Measurements from ENCODE around the gene MINDY4. TPM values are rescaled to one million over a fixed set of nuclear protein-coding genes. Genes with fewer than 3 reads are reported as not detected.

The MINDY4 gene
- total RNA-seq, 1 donor from 2014 or later: 4.7 TPM

DNA sequence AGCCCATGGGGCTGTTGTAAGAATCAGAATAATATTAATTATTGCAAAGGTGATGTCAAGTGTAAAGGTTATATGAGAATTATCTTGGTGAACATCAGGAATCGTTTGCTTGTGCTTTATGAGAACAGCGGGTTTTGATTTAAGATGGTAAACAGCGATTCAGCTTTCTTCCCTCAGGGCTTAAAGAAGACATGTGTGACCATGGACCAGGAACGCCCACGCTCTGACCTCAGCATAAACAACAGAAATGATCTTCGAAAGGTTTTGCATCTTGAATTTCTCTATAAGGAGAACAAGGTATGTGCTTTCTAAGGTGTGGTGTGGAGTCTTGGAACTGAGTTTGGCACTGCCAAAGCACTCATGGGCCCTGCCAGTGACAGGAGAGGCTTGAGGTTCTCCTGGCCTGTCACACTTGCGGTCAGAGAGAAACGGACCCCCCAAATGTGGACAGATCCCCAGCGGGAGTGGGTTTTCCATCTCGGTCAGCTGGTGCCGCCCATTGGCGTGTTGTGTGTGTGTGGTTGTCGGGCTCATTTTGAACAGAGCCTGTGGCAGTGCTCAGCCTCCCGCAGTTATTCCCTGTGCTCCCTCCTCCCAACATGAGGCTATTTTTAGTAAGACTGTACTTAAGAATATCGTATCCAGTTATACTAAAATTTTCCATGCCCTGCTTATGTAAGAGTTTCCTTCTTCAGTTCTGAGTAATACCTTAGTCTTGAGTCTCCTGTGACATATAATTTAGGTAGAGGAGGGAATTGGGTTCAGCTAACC lies 7.2 kb downstream of the MINDY4 start:
- H3K27me3 Mint-ChIP-seq (ENCODE audit: unreplicated experiment): no peaks in the 10 kb centered on the region
- H3K4me3 Mint-ChIP-seq (ENCODE audit: unreplicated experiment): no peak overlapping the region
- DNase-seq (ENCODE audit: low spot score): no peak
- H3K27ac Mint-ChIP-seq (ENCODE audit: unreplicated experiment): no peak overlapping the region
- H3K9me3 Mint-ChIP-seq (ENCODE audit: unreplicated experiment): no peaks in the 10 kb centered on the region
- TF ChIP-seq, protein P1, sequence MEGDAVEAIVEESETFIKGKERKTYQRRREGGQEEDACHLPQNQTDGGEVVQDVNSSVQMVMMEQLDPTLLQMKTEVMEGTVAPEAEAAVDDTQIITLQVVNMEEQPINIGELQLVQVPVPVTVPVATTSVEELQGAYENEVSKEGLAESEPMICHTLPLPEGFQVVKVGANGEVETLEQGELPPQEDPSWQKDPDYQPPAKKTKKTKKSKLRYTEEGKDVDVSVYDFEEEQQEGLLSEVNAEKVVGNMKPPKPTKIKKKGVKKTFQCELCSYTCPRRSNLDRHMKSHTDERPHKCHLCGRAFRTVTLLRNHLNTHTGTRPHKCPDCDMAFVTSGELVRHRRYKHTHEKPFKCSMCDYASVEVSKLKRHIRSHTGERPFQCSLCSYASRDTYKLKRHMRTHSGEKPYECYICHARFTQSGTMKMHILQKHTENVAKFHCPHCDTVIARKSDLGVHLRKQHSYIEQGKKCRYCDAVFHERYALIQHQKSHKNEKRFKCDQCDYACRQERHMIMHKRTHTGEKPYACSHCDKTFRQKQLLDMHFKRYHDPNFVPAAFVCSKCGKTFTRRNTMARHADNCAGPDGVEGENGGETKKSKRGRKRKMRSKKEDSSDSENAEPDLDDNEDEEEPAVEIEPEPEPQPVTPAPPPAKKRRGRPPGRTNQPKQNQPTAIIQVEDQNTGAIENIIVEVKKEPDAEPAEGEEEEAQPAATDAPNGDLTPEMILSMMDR (IDR thresholded peaks at IDR 0.05; ENCODE audit: unreplicated experiment): no peak
- no peaks in the 10 kb centered on the region for H3K36me3 Mint-ChIP-seq (ENCODE audit: low read depth, unreplicated experiment)
- no peaks in the 10 kb centered on the region for H3K4me1 Mint-ChIP-seq (ENCODE audit: unreplicated experiment)

DNA sequence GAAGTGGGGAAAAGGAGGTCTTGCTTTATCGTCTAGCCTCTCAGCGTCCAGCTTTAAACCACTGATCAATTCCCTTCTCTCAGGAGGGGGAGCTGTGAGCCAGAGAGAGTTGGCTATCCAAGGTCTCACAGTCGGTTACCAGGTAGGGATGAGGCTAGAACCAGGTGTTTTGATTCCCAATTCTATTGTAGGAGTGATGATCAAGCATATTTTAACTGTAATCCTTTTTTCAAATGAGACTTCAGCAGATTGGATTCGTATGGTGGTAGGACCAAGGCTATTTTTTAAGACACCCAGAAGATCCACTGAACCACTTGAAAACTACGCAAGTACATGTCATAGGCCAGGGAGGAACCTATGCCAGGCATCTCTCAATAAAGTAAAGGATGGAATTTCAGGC lies 8.4 kb downstream of the MINDY4 start:
- no peak overlapping the region for H3K27ac Mint-ChIP-seq (ENCODE audit: unreplicated experiment)
- no peaks in the 10 kb centered on the region for H3K4me1 Mint-ChIP-seq (ENCODE audit: unreplicated experiment)
- DNase-seq (ENCODE audit: low spot score): no peak
- no peaks in the 10 kb centered on the region for H3K27me3 Mint-ChIP-seq (ENCODE audit: unreplicated experiment)
- TF ChIP-seq, protein P1 (IDR thresholded peaks at IDR 0.05; ENCODE audit: unreplicated experiment): no peak
- no peaks in the 10 kb centered on the region for H3K36me3 Mint-ChIP-seq (ENCODE audit: low read depth, unreplicated experiment)
- no peak overlapping the region for H3K4me3 Mint-ChIP-seq (ENCODE audit: unreplicated experiment)
- no peaks in the 10 kb centered on the region for H3K9me3 Mint-ChIP-seq (ENCODE audit: unreplicated experiment)

DNA sequence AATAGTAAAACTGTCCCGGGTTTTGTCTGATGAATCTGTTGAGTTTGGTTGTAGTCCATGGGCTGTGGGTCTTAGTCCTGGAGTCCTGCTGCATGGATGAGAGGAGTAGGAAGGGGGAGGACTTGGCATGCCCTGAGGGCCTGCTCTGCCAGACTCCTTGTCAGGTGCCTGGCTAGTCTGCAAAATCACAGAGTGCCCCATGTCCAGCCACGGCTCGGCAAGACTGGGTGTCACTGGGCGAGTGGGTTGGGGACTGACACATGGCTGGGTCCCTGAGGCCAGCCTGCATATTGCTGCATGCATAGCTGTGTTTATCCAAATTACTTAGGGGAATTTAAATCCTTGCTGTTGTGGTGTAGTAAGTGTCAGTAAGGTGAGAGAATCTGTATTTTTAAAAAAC lies 9.7 kb downstream of the MINDY4 start:
- Mint-ChIP-seq H3K27ac (ENCODE audit: unreplicated experiment) (no peak overlapping the region), H3K4me1 (ENCODE audit: unreplicated experiment) (no peaks in the 10 kb centered on the region)
- TF ChIP-seq, protein P1 (IDR thresholded peaks at IDR 0.05; ENCODE audit: unreplicated experiment): no peak

DNA sequence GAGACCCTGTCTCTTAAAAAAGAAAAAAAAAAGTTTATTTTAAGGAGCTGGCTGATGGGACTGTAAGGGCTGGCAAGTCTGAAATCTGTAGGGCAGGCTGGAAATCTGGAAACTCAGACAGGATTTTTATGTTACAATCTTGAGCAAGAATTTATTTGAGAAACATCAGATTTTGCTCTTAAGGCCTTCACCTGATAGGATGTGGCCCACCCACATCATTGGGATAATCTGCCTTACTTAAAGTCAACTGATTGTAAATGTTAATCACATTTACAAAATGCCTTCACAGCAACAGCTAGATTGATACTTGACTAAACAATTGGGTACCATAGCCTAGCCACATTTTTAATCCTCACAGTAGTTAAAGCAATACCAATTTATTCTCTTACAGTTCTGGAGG lies 11.5 kb downstream of the MINDY4 start:
- TF ChIP-seq, protein P1 (IDR thresholded peaks at IDR 0.05; ENCODE audit: unreplicated experiment): no peak
- H3K4me3 Mint-ChIP-seq (ENCODE audit: unreplicated experiment): no peak overlapping the region

More for the DNA sequence above, 9.7 kb downstream of the MINDY4 start:
- Mint-ChIP-seq H3K27me3 (ENCODE audit: unreplicated experiment) (no peaks in the 10 kb centered on the region), H3K4me3 (ENCODE audit: unreplicated experiment) (no peak overlapping the region), H3K9me3 (ENCODE audit: unreplicated experiment) (no peaks in the 10 kb centered on the region), H3K36me3 (ENCODE audit: low read depth, unreplicated experiment) (peaks cover 5% of the 10 kb centered on the region)
- DNase-seq (ENCODE audit: low spot score): no peak

DNA sequence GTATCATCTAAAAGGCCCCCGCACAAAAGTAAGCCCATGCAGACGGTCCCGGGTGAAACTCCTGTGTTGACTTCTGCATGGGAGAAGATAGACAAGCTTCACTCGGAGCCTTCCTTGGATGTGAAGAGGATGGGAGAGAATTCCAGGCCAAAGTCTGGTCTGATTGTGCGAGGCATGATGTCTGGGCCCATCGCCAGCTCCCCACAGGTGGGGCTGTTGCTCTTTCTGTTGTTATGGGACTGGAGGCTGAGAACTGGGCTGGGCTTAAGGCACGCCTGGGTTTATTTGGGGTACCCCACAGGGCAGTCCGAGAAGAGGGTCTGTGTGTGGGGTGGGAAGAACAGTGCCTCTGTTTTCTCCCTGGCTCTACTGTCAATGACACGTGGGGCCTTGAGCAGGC lies 14.6 kb downstream of the MINDY4 start:
- no peaks in the 10 kb centered on the region for H3K4me1 Mint-ChIP-seq (ENCODE audit: unreplicated experiment)
- DNase-seq (ENCODE audit: low spot score): no peak
- H3K4me3 Mint-ChIP-seq (ENCODE audit: unreplicated experiment): no peak overlapping the region
- no peak overlapping the region for H3K27ac Mint-ChIP-seq (ENCODE audit: unreplicated experiment)
- TF ChIP-seq, protein P1 (IDR thresholded peaks at IDR 0.05; ENCODE audit: unreplicated experiment): no peak
- peaks cover 5% of the 10 kb centered on the region for H3K36me3 Mint-ChIP-seq (ENCODE audit: low read depth, unreplicated experiment)
- H3K9me3 Mint-ChIP-seq (ENCODE audit: unreplicated experiment): no peaks in the 10 kb centered on the region
- no peaks in the 10 kb centered on the region for H3K27me3 Mint-ChIP-seq (ENCODE audit: unreplicated experiment)

More for the DNA sequence above, 11.5 kb downstream of the MINDY4 start:
- Mint-ChIP-seq H3K27ac (ENCODE audit: unreplicated experiment) (no peak overlapping the region), H3K9me3 (ENCODE audit: unreplicated experiment) (no peaks in the 10 kb centered on the region), H3K4me1 (ENCODE audit: unreplicated experiment) (no peaks in the 10 kb centered on the region), H3K36me3 (ENCODE audit: low read depth, unreplicated experiment) (peaks cover 5% of the 10 kb centered on the region), H3K27me3 (ENCODE audit: unreplicated experiment) (no peaks in the 10 kb centered on the region)
- DNase-seq (ENCODE audit: low spot score): no peak

All from endothelial cell (in vitro differentiated cells).